GM18520 (cell line): ENCODE results near the gene PDGFD.

Experiments
- ATAC-seq: cut with Tn5 transposase; IDR thresholded peaks from one replicate; pipeline ENCODE4 v1.9.1; 2021; ENCODE audit not compliant: unreplicated experiment

PDGFD gene

DNA sequence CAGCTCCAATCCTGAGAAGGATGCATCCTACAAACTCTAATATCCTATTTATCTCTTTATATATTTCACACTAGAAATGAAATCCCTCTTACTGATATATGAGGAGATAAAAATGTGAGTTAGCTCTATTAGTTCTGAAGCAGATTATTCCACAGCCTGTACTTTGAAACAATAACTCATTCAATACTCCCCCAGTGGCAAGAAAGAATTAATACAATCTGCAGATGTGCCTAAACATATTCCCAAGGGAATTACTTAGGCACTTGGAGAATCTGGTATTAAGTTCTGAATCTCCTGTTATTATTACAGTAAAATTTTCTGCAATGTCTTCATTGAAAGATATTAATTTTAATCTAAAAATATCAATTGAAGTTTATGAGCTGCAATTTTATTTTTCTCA lies 68.2 kb downstream of the PDGFD start:
- ATAC-seq: no peak

DNA sequence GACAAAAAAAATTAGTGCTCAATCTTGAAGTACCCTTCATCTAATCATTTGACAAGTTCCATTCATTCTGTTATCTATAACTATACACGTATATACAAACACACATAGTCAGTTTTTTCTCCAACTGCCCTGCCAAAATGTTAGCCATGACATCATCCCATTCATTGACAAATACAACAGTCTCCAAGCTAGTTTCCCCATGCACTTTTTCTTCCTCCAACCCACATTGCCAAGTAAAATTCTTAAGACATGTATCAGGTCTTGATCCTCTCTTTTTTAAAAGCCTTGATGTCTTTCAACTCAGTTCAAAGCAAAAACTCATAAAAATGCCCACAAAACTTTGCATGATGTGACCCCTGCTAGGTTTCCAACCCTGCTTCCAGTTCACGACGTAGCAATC lies 69.4 kb downstream of the PDGFD start:
- ATAC-seq: no peak

DNA sequence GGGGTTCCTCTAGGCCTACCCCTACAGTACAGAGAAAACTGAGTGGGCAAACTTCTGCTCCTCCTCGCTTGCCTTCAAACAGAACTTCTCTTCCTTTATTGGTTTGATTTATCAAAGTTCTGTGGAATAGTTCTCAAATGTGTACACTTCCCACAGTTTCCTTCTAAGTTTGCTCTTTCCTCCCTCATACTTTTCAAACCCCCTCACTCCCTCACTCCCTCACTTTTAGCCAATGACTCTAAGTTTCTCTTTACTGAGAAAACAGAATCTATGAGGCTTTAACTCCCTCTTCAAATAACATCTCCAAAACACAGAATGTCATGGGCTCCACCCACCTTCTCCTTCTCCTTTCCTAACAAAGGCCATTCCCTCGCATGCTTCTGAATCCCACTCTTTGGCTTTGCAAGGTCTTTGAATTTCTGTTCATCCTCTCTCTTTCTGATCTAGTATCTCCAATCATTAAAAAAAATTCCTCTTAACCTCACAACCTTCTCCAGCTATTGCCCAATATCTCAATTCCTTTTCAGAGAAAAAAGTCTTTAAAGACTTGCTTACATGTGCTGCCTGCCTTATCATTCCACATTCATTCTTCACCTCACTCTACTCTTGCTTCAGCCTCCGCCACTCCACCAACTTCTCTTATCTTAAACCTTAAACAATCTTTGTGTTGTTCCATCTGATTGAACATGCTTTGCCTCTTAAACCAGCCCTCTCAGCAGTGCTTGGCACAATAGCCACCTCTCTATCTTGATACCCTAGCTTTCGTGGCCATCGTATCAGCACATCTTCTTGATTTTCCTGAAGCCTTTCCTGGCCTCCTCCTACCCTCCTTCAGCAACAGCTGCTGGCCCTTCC lies 70.3 kb downstream of the PDGFD start:
- no peak for ATAC-seq

DNA sequence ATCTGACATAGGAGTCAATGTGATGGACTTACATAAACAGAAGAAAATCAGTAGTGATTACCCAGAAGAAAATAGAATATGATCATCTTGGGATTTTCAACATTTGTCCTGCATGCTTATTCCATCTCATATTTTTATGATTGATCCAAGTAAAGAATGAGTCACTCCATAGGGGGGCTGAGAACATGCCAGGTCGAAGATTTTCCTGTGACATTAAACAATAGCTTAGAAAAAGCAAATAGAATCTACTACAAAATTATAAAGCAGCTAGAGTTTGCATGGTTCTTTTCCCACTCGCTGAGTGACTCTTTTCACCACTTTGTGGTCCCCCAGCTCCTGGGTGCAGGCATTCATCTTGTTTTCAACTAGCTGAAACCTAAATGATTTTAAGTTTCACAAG lies 71.2 kb downstream of the PDGFD start:
- ATAC-seq: no peak

DNA sequence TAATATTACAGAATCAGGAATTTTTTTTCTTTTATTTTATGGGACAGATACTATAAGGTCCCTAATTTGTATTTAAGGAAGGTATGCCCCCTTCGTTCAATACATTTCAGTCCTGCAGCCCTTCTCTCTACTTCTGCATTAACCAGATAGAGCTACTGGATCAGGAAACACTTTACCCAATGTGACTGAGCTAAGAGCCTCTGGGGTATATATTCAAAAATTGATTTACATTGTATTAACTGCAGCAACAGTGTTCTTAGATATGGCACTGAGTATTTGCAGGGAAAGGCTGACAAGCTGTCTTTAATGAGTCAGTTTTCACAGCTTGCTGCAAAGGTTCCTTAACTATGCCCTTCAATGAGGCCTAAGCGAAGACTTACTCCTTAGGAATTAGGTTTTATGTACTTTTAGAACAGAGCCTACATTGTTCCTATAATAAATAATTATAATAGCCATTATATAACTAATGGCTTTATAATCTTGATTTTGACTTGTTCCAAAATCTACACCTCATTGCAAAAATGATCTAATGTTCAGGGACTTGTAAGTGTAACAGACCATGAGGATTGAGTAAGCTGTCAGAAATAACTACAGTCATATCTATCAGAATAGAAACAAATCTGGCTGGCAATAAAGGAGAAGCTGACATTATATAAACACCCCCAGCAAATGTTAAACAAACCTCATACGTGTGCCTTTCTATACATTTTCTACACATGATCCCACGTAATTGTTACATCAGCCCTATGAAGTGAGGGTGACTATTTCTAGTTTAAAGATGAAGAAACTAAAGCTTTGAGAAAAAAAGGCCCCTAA lies 72.5 kb downstream of the PDGFD start:
- ATAC-seq: no peak

DNA sequence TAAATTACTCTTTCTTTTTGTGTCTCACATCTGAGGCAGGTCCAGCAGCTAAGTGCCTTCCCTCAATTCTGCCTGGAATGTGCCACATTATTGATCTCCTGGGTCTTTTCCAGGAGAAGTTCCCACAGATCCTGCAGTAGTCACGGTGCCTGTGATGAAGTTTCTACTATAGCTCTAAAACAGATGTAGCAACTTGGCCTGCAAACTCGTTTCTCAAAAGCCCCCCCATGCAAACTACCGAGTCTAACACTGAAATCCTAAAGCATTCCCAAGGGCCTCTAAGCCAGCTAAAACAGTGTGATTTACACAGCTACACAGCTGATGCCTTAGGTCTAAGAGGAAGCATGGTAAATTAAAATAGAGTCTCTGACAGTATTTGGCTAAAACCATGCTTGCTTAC lies 73.2 kb downstream of the PDGFD start:
- no peak for ATAC-seq

DNA sequence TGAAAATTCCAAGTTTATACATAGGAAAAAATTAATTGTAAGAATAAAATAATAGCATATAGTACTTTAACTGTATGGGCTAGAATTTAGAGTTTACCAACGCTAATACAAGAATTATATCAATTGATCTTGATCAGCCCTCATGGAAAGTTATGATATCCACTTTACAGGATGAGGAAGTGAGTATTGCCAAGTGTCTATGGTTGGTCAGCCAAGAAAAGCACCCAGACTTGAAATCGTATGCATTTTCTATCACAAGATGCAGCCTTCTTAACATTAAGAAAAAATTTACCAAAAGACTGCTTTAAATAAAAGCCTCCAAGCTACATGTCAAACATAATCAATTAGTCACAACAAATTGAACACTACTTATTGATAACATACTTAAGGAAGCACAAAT lies 74.5 kb downstream of the PDGFD start:
- no peak for ATAC-seq

DNA sequence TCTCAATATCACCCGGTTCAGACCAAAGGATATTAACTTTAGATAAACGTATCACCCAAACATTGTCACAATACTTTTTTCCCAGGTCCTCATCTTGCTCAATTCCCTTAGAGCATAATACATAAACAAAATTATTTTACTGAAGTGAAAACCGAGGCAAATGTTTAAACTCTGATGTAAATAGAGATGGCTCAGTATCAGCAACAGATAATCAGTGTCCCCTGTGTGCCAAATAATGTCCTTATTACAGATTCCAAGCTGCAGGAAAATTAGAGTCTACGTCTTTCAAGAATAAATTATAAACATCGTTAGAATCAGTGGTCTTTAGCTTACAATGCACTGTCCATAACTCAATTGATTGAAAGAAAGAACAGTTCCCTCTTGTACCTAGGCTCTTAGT lies 77.3 kb downstream of the PDGFD start:
- no peak for ATAC-seq

DNA sequence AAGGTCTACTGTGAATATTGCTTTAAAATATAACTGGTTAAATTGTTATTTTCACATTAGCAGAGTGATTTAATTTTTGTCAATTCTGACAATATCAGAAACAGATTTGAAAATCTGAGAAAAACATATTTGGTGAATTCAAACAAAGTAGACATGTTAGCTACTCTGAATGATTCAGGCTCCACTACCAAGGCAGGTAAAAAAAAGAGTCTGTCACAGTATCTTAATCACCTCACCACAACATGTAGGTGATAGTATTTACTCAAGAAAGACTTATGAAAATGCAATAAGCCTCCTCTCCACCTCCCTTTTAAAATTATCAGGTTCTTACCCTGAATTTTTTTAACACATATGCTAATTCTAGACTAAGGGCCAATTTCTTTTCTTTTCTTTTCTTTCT lies 85.0 kb downstream of the PDGFD start:
- no peak for ATAC-seq

DNA sequence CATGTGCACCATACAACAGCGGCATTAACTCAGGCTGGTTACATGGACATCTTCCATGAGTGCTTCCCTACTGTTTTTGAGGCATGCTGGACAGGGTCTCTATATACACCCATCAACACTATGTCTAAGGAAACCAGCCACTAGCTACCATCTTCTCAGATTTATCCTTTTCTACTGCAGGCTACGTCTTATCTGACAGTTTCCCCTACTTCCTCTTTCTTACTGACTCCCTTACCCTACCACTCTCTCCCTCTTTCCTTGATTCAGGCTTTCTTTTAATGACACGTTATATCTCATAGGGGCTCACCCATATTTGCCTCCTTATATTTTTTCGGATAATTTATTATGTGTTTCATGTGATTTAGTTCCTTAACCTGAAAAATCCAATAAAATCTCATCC lies 85.7 kb downstream of the PDGFD start:
- no peak for ATAC-seq

DNA sequence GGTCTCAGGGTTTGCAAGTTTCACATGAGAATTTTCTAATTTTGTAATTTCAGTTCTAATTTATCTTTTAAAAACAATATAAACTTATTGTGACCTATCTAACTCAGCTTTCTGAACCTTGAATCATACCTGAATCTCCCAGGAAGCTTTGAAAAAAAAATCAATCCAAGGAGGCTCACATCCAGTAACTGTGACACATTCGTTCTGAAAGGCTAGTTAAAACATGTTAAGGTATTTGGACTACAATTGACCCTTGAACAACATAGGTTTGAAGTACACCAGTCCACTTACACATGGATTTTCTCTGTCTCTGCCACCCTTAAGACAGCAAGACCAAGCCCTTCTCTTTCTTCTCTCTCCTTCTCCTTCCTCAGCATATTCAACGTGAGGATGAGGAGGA lies 87.5 kb downstream of the PDGFD start:
- ATAC-seq: no peak

DNA sequence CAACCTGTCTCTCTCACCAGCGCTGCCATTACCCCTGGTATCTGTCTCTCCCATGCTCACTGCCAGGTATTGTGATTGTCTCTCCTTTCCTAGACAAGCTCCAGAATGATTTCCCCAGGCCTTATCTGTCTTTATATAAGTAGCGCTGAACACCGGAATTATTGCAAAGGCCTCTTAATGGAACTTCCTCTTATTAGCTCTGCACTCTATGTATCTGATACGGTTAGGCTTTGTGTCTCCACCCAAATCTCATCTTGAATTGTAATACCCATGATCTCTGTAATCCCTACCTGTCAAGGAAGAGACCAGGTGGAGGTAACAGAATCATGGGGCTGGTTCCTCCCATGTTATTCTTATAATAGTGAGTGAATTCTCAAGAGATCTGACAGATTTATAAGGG lies 88.2 kb downstream of the PDGFD start:
- ATAC-seq: no peak

DNA sequence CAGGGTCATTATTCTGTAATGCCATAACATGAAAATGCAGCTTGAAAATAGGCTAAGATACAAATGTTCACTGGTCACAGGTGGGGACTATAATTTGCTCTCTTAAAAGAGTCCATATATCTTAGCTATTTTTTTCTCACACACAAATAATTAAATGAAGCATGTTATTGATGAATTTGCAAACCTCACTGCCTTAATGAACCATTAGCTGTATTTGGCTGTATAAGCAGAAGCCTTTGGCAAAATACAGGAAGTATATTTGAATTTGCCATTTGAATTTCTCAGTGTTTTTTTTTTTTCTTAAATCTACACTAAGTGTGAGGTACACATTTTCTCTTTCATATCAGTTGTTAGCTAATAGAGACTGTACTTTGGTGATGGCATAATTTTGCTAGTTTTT lies 88.9 kb downstream of the PDGFD start:
- ATAC-seq: peak; percentile 30

DNA sequence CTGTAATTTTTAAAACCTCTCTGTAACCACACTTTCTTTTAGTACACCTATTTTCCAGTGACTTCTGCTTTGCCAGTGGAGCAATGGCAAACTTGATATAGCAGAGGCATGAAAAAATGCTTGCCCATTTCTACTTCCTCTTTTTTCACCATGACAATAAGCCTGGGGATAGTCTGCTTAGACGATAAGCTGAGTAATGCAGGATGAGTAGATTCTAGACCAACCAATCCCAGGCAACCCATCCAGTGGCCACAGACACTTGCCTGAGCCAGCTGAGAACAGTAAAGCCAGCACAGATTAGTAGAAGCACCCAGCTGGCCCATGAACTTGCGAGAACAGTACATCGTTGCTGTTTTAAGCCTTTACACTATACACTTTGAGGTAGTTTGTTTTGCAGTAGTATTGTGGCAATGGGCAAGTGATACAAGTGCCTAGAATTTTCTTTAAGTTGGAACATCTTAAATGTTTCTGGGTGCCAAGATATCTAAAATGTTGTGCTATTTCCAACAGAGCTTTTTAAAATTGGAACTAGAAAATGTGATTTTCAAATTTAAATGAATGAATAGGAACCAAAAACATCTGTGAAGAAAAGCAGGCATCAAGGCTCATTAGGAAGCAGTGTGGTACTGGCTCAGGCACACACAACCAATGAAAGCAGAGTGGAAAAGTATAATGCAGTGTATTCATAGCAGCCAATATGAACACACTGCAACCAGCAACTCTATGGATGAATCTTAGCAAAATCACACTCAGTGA lies 89.8 kb downstream of the PDGFD start:
- ATAC-seq: peak; percentile 90

DNA sequence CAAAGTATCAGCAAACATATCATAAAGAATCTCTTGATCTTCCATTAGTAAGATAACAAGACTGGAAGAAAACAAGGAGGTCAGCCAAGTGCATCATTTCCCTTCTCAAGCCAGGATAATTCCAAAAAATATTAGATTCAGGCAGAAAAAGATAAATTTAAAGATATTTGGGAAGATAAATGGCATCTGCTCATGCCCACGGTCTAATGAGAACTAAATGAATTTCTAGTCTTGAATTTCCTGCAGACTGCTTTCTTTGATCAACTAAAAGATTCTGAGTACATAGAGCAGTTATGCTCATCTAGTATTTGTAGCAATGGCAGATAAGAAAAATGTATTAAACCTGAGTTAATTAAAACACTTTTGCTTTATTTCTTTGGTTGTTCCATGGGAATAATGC lies 96.4 kb downstream of the PDGFD start:
- no peak for ATAC-seq

DNA sequence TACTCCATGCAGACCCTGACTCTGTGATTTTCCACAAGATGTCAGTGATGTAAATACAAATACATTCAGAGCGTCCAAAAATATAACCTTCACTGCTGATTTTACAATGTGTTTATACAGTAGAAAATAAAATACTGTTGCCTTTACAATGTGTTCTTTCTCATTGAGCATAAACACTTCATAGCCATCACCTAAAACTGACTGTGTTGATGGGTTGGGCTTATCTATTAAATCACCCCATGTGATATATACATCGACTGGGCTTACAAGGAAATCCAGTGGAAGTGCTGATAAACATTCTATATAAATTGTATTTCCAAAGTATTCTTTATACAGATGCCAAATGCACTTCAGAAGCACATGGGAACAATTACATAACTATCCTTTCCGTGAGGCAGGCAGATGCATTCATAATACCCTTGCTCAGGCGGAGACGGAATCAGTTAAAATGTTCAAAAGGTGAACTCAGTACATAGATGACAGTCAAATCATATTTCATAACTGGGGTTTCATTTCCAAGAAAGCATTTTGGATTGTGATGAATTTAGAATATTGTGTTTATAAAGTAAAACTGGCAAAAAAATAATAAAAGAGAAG lies 99.8 kb downstream of the PDGFD start:
- ATAC-seq: no peak

DNA sequence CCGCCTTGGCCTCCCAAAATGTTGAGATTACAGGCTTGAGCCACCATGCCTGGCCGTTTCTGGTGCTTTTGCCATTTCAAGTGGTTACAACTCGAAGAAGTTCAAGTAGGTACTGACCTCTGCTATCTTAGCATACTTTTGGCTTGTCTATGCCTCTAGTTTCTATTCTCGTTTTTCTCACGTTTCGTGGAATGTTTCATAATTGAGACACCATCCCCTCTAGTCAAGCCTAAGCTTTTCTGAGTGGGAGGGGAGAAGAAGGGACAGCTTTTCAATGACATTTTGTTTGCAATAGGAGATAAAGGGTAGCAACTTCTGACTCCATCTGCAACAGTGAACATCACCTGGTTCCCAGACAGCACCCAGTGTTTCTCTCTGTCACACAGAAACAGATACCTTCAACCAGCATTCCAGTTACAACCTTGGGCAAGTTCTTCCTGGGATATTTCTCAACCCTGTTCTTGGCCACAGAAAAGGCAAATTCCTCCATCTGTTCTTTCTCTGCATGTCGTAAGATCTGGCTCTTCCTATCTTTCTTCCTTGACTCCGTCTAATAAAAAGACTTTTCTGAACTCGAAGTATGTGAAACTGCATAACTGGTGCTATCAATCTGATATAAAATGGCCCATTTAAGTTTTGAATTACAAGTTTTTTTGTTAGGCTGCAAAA lies 102.0 kb downstream of the PDGFD start:
- no peak for ATAC-seq

DNA sequence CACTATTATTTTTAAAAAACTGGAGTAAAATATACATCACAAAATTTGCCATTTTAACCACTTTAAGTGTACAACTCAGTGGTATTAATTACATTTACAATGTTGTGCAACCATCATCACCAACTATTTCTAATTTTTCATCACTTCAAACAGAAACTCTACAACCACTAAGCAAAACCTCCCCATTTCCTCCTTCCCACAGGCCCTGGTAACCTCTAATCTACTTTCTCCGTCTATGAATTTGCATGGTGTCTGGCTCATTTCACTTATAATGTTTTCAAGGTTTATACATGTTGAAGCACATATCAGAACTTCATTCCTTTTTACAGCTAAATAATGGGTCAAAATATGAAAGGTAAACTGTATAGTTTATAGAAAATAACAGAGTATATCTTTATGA lies 103.1 kb downstream of the PDGFD start:
- ATAC-seq: peak; percentile 88

DNA sequence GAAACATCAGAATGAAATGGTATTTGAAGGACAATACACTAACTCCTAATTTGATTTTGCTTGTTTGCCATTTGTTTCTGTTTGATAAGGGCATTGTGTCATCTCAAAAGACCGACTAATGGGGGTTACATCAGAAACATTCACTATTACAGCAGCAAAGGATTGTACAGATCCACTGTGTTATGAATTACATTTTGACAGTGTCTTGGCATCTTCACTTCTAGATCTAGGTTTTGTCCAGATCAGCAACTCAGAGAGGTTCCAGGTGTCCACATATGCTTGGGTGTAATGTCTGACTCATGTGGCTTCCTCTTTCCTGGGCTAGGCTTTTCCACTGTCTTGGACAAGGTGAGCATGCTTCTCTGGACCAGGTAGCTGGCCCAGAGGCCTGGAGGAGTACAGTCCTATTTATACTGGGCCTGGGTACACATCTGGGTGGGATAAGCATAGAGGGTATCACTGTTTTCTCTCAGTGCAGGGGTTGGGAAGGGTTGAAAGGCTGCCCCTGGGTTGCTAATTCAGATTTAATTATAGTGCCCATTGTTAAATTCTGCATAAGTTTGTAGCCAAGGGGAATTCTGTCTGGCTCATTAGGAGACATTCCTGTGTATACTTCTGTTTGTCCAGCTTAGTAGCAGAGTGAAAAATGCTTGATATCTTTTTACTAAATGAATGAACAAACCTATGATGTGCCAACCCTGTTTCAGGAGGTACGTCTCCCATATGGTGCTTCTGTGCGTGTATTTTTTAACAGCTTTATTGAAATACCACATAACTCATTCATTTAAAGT lies 103.7 kb downstream of the PDGFD start:
- ATAC-seq: no peak

DNA sequence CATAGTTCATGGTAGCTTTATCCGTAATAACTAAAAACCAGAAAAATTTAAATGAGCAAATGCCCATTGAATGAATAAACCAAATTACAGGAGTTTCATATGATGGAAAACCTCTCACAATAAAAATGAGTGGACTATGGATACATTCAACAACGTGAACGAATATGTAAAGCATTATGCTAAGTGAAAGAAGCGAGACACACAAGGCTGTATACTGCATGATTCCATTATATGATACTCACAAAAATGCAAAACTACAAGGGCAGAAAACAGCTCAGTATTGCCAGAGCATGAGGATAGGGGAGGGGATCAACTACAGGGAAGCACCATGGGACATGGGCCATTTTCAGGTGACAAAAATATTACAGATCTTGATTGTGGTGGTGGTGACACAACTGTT lies 105.3 kb downstream of the PDGFD start:
- no peak for ATAC-seq
